Panc1 (cell line): Measurements from ENCODE around the gene LRP3.

Experiments used
- CTCF ChIP-seq: fragments of 450-650 bp; IDR thresholded peaks from 2 replicates; pipeline ENCODE4 v1.5.1; 2017; ENCODE audit warnings: mild to moderate bottlenecking
- POLR2AphosphoS5 ChIP-seq: IDR thresholded peaks from 2 replicates; pipeline ENCODE4 v1.6.1; 2012; ENCODE audit warnings: mild to moderate bottlenecking, low read depth, low read length, moderate library complexity
- REST ChIP-seq, 2 experiments: IDR thresholded peaks; 2 replicates each; pipeline ENCODE4 v1.6.1; 2011 to 2012; ENCODE audit warnings: low read depth in 2 of 2, control low read depth in 1 of 2, low read length in 1 of 2, mild to moderate bottlenecking in 1 of 2, moderate library complexity in 1 of 2; ENCODE audit not compliant: insufficient read depth in 1 of 2
- SIN3A ChIP-seq: IDR thresholded peaks from 2 replicates; pipeline ENCODE4 v1.6.1; 2012; ENCODE audit warnings: low read depth, mild to moderate bottlenecking, low read length, moderate library complexity, borderline replicate concordance; ENCODE audit not compliant: insufficient read depth

DNA sequence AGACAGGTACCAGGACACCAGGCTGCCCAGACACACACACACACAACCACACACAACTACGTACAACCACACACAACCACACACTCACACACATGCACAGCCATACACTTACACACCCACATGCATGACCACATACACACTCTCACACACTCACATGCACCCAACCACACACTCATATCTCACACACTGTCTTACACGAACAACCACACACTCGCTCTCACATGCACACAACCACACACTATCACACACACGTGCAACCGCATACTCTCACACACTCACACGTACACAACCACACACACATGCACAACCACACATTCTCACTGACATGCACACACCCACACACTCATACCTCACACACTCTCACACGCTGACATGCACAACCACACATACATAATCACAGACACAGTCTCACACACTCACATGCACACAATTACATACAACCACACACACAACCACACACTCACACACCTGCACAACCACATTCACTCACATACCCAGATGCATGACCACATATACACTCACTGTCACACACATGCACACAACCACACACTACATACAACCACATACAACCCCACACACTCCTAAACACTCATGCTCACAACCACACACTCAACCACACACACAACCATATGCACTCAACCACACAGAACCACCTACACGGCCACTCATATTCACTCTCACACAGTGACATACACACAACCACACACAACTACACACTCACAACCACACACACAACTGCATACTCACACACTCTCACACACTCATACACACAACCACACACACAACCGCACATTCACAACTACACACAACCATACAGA lies 39.1 kb downstream of the LRP3 start:
- TF ChIP-seq CTCF (no peak), POLR2AphosphoS5 (no peak), REST (IDR thresholded peaks at IDR 0.05; ENCODE audit: insufficient read depth in 1 of 2, low read depth in 2 of 2, low read length in 1 of 2) (no peak), SIN3A (no peak)
